Astrocyte of the hippocampus (primary cell): ENCODE results near the gene STX8.
"Not testable (repeated sequence)": the region's sequence is repeated elsewhere in the genome, so short reads cannot be mapped to it uniquely, and the experiment has no call there.

Source experiments
- DNase-seq: peaks from one replicate; pipeline ENCODE4 v3.0.0; 2011; ENCODE audit warnings: low read depth, low spot score

STX8 gene

DNA sequence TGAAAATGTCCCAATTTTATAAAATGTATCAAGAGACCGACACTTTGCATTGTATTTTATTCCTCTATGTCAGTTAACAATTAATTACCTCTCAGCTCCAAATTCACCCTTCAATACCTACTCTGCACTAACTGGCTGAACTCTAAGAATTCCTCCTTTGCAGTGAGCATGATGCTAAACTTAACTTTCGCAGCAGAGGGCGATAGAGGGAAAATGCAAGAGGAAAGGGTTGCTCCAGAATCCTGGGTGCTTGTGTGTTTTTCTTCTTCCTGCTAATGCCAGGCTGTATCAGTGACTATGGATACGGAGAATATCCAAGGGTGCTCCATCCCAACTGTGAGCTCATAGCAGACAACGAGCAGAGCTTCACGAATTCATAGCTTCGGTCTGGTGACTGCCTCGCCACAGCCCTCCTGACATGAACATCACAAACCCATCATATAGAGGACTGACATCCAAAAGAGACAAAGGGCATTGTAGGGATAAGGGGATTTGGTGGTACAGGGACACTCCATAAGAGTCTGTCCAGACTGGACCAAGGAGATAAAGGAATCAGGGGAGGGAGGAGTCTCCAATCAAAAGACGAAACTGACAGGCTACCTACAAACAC is 172.9 kb downstream of the STX8 start:
- no peak for DNase-seq

DNA sequence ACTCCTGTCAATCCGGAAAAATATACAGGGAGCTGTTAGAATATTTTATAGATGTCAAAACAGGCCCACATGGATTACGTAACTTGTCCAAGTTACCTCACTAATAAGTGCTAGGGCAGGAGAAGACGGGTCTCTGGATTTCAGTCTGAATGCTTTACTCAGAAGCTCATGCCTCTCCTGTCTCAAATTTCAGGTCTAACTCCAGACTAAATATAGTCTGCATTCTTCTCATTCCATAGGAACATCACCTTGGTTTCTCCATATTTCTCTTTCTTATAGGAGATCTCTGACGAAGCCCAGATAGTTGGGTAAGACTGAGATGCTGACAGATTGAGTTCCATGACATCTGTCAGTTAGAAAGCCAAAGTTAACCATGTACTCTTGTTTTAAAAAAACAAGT is 174.2 kb downstream of the STX8 start:
- peak; percentile 71 for DNase-seq

DNA sequence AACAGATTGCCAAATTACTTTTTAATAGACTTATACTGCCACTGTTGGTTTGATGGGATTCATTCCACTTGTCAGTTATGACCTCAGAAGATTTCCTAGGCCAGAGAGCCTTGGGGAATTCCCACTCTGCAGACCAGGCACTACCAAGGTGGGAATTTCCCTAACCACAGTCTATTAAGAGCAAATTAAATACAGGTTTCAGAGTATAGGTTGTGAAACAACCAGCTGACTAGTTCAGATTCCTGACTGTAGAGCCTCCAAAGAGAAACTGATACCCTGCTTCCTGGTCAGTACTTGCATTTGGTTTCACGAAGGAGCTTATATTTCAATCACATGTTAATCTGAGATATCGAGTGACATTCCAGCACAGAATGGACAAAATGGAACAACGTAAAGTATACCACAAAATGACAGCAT is 186.5 kb downstream of the STX8 start:
- DNase-seq: peak; percentile 86

DNA sequence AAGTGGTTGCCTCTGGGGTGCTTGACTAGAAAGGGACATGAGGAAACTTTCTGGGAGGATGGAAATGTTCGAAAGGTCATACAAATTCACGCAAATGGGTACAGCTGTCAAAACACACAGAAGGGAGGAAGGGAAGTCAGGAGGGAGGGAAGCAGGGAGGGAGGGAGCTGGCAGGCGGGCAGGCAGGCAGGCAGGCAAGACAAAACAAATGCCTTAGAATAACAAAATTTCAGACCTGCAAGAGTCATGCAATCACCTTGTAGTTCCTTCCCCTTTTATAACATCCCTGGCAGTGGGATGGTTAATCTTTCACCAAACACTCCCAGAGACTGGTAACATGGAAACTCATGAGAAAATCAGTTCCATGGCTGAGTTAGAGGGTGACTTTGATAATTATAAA is 189.2 kb downstream of the STX8 start:
- peak; percentile 27 for DNase-seq

DNA sequence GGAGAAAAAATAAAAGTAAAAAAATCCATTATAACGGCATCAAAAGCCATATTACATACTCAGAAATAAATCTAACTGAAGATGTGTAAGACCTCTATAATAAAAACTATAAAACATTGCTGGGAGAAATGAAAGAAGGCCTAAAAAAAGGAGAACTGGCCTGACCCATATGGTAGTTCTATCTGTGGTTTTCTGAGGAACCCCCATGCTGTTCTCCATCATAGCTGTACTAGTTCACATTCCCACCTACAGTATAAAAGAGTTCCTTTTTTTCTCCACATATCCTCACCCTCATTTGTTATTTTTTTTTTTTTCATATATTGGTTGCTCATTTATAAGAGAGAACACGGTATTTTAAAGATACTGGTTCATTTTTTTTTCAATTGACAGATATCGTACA is 191.8 kb downstream of the STX8 start:
- DNase-seq: no peak

GRCh38 chr17:9382626-9383025 is 193.0 kb downstream of the STX8 start:
- DNase-seq: no peak

DNA sequence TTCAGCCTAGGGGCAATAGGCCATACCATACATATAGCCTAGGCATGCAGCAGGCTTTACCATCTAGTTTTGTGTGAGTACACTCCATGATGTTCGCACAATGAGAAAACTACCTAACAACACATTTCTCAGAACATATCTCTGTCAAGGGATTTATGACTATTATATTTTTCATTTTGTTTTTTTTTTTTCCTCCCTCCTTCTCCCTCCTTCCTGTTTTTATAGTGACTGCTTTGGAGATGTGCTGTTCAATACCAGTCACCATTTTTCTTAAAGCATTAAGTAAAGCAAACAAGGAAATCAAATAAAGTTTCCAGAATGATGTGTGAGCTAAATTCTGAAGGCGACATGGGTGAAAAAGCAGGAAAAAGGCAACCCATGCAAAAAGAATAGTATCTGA is 194.6 kb downstream of the STX8 start:
- no peak for DNase-seq

DNA sequence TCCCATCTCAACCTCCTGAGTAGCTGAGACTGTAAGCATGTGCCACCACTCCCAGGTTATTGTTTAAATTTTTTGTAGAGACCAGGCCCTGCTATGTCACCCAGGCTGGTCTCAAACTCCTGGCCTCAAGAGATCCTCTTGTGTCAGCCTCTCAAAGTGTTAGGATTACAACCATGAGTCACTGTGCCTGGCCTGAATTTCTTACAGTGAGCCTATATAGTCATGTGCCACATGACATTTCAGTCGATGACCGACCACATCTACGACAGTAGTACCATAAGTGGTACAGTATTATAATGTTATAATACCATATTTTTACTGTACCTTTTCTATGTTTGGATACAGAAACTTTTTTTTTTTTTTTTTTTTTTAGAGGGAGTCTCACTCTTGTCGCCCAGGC is 195.3 kb downstream of the STX8 start:
- DNase-seq: no peak

- DNase-seq: not testable (repeated sequence)
Measured at GRCh38 chr17:9376177-9376576, 199.4 kb downstream of the STX8 start.

DNA sequence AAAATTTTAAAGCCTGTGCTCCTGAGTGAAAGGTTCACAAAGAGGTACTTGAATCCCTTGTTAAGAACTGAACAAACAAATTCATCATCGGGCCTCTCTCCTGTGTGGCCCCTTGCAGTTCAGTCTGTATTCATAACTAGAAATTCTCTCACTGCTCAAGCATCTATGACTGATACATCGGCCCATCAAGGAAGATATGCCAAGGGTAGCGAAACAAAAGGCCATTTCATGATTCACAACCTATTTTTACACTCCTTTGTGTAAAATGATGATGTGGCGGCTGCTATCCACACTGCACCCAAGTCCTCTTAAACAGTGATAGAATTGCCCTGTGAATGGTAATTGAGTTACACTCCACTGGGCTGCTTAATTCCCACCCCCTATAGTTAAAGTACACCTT is 204.6 kb downstream of the STX8 start:
- peak; percentile 90 for DNase-seq

GRCh38 chr17:9370467-9370866 is 205.2 kb downstream of the STX8 start:
- DNase-seq: peak; percentile 66

GRCh38 chr17:9368631-9369030 is 207.0 kb downstream of the STX8 start:
- DNase-seq: peak; percentile 24

DNA sequence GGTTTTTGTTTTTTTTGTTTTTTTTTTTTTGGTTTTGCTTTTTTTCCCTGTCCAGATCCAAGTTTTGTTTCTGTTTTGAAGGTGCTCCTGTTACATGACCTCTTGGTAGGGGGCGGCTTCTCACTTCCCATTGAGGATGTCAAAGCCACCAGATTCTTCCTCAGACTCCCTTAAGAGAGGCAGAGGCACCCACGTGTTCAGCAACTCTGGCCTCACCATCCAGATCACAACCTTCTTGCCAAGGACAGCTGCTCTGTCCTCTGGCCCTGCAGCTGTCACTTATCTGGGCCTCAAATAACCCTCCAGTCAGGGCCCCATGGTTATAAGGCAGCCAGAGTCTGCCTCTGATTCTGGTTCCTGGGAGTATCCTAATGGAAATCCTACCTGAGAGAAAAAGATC is 208.5 kb downstream of the STX8 start:
- DNase-seq: no peak

- DNase-seq: no peak
Measured at GRCh38 chr17:9364837-9365430, 210.7 kb downstream of the STX8 start.

DNA sequence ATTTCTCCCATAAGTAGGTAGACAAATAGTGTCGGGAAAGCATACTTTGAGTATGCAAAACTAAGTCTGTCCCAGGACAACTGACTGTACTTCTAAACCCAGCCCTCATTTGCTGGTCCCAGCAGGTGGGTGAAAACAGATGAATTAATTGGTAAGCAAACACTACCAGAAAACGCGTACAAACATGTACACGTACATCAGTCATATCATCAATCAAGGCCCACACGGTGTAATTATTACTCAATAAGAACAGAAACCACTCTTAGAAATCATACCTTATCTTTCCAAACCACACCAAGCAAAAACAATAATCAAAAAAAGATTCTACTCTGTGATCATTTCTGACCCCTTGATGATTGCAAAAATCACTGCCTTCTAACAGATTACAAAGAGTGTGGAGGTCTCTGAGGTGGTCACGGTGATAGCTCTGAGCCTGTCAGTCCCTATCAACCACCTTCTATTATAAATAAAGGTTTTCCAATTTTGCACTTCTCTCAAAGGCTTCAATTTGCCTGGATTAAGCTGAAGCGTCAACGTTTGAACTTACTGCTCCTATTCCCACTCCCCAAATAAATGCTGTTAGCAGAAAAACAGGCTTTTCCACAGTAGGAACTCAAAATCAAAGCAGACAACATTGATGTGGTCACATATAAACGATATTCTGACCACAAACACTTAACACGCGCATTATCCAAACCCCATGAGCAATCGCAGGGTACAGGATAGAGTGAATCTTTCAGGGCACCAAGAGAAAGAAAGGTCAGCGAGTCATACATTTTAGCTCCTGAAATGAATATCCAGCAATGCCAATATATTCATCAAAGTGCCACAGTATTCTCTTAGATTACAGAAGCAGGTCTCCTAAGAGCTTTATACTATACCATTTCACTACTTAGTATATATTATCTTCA is 211.9 kb downstream of the STX8 start:
- DNase-seq: peak; percentile 61

GRCh38 chr17:9361188-9361955 is 214.2 kb downstream of the STX8 start:
- peak; percentile 62 for DNase-seq

GRCh38 chr17:9360677-9361081 is 214.9 kb downstream of the STX8 start:
- peak; percentile 46 for DNase-seq

GRCh38 chr17:9356488-9356911 is 219.1 kb downstream of the STX8 start:
- no peak for DNase-seq

GRCh38 chr17:9355846-9356245 is 219.8 kb downstream of the STX8 start:
- DNase-seq: no peak

DNA sequence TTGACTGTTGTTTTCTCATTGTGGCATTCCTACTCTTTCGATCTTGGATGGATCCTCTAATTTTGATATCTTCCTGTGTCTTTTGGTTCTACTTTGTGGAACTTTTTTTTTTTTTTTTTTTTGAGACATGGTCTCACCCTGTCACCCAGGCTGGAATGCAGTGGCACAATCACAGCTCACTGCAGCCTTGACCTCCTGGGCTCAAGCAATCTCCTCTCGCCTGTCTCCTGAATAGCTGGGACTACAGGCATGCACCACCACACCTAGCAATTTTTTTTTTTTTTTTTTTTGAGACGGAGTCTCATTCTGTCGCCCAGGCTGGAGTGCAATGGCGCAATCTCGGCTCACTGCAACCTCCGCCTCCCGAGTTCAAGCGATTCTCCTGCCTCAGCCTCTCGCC is 220.4 kb downstream of the STX8 start:
- DNase-seq: not testable (repeated sequence)

DNA sequence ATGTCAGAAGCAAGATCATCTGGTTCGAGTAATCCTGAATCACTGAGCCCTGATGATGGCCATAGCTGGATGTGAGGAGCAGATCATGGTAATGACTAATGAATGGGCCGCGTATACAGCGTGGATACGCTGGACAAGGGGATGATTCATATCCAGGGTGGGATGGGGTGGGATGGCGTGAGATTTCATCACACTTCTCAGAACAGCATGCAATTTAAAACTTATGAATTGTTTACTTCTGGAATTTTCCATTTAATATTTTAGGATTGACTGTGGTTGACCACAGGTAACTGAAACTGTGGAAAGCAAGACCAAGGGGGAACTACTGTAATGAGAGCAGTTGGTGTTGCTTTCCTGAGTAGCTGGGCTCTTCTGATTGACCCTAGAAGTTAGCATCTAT is 225.5 kb downstream of the STX8 start:
- DNase-seq: peak; percentile 74
